Activated naive CD4-positive, alpha-beta T cell treated with anti-CD3 and anti-CD28 coated beads, Interleukin-2, amount 10 ng/mL, durations not matched to agents 7 days and 5 days (primary cell): ENCODE data around the gene ZNF664.
A peak's percentile ranks its signal among the peaks of the same experiment; 100 is the strongest.

ENCODE experiments used
- CTCF ChIA-PET: fragments of 350-600 bp; sonication (Branson Sonifier 250); formaldehyde crosslinking; loops from one replicate; lab custom pipeline; 2021; ENCODE audit warnings: antibody characterized with exemption; lab: Charles Lee
- DNase-seq: peaks from one replicate; pipeline ENCODE4 v3.0.0-alpha.2; 2020
- H3K27ac Mint-ChIP-seq: one replicate; pipeline ENCODE4 v1.8.0; 2021; ENCODE audit warnings: mild to moderate bottlenecking, moderate library complexity, mixed read lengths
- H3K27me3 Mint-ChIP-seq: one replicate; pipeline ENCODE4 v1.8.0; 2021; ENCODE audit warnings: mild to moderate bottlenecking, mixed read lengths
- H3K36me3 Mint-ChIP-seq: one replicate; pipeline ENCODE4 v1.8.0; 2021; ENCODE audit warnings: mixed read lengths
- H3K4me1 Mint-ChIP-seq: one replicate; pipeline ENCODE4 v1.8.0; 2021; ENCODE audit warnings: mixed read lengths
- H3K4me3 Mint-ChIP-seq: one replicate; pipeline ENCODE4 v1.8.0; 2021; ENCODE audit warnings: mild to moderate bottlenecking, moderate library complexity, mixed read lengths
- H3K9me3 Mint-ChIP-seq: one replicate; pipeline ENCODE4 v1.8.0; 2021; ENCODE audit warnings: mixed read lengths

ZNF664 gene

DNA sequence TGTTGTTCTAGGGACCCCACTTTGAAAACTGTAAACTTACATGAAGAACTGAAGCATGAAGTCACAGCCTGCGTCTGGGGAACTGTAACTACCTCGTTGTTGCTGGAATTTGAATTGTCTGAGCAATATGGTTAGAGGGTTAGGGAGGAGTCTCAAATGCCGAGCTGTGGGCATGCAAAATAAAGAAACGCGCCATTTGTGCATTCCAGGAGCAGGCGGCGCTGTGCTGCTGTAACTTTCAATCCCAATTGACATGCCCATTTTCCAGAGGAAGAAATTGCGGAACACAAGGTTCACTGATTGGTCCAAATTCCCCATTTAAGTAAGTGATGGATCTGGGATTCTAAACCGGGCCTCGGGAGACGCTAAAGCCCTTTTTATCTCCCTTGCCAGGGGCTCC lies 61.3 kb downstream of the ZNF664 start:
- no peaks in the 10 kb centered on the region for H3K36me3 Mint-ChIP-seq
- H3K4me1 Mint-ChIP-seq: no peaks in the 10 kb centered on the region
- peaks cover 21% of the 10 kb centered on the region for H3K27me3 Mint-ChIP-seq
- no peaks in the 10 kb centered on the region for H3K9me3 Mint-ChIP-seq
- no peak overlapping the region for H3K4me3 Mint-ChIP-seq
- DNase-seq: no peak
- CTCF ChIA-PET: interaction anchor here (0.6 kb wide), 1 partner anchor 288 kb away, joined by 3 read pairs; no protein-coding TSS in a partner anchor
- no peak overlapping the region for H3K27ac Mint-ChIP-seq

- H3K4me3 Mint-ChIP-seq: no peak overlapping the region
- no peaks in the 10 kb centered on the region for H3K36me3 Mint-ChIP-seq
- no peak for DNase-seq
- H3K4me1 Mint-ChIP-seq: no peaks in the 10 kb centered on the region
- H3K27me3 Mint-ChIP-seq: peaks cover 21% of the 10 kb centered on the region
- H3K9me3 Mint-ChIP-seq: no peaks in the 10 kb centered on the region
- CTCF ChIA-PET: interaction anchor here (0.7 to 1.8 kb wide), 7 partner anchors 33 to 705 kb away, joined by 3 to 5 read pairs (median 4); no protein-coding TSS in a partner anchor
- no peak overlapping the region for H3K27ac Mint-ChIP-seq
Observed at GRCh38 chr12:124035163-124035562, 62.1 kb downstream of the ZNF664 start.

DNA sequence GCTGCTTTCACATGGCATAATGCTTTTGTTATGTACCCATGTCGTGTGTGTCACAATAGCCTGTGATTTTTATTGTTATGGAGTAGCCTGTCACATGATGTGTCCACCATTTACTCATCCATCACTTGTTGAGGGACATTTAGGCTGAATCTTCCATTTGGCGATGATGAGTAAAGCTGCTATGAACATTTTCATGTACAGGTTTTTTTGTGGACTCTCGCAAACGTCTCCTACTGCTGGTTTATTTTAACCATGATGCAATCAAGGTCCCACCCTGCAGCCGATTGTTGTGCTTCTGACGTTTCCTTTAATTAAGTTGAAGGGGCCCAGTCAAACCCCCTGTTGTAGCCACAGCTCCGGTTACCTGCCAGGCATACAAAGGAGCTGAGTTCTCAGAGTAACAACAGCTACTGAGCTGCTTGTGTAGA lies 63.2 kb downstream of the ZNF664 start:
- no peak for DNase-seq
- CTCF ChIA-PET: interaction anchor here (0.7 to 2.6 kb wide), 19 partner anchors 9 to 735 kb away, joined by 3 to 17 read pairs (median 4); no protein-coding TSS in a partner anchor
- Mint-ChIP-seq H3K36me3 (no peaks in the 10 kb centered on the region), H3K4me3 (no peak overlapping the region), H3K9me3 (no peaks in the 10 kb centered on the region), H3K27ac (no peak overlapping the region), H3K27me3 (peaks cover 21% of the 10 kb centered on the region), H3K4me1 (no peaks in the 10 kb centered on the region)

- Mint-ChIP-seq H3K4me1 (no peaks in the 10 kb centered on the region), H3K27me3 (peaks cover 21% of the 10 kb centered on the region), H3K36me3 (no peaks in the 10 kb centered on the region), H3K9me3 (no peaks in the 10 kb centered on the region), H3K4me3 (no peak overlapping the region), H3K27ac (no peak overlapping the region)
- DNase-seq: peak; percentile 55
- CTCF ChIA-PET: interaction anchor here (0.7 to 2.6 kb wide), 21 partner anchors 8 to 738 kb away, joined by 3 to 17 read pairs (median 4); no protein-coding TSS in a partner anchor
Observed at GRCh38 chr12:124036657-124037109, 63.7 kb downstream of the ZNF664 start.

DNA sequence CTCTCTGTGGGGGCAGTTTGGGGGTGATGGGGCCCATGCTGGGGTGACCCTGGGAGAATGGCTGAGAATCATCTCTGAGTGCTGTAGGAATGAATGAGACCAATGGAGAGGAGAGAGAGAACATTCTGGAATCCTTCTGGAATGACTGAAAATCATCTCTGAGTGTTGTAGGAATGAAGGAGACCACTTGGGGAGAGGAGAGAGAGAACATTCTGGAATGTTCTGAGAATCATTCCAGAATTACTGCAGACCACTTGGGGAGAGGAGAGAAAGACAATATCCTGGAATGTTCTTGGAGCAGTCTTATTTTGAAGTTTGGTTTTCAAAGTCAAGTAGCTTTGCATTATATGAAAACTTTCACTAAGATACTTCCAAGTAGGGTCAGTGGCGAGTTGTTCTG lies 64.3 kb downstream of the ZNF664 start:
- H3K27me3 Mint-ChIP-seq: peaks cover 21% of the 10 kb centered on the region
- CTCF ChIA-PET: interaction anchor here (0.6 to 2.6 kb wide), 13 partner anchors 16 to 737 kb away, joined by 3 to 17 read pairs (median 4); no protein-coding TSS in a partner anchor
- H3K9me3 Mint-ChIP-seq: no peaks in the 10 kb centered on the region
- DNase-seq: no peak
- no peak overlapping the region for H3K27ac Mint-ChIP-seq
- H3K4me1 Mint-ChIP-seq: no peaks in the 10 kb centered on the region
- H3K4me3 Mint-ChIP-seq: no peak overlapping the region
- no peaks in the 10 kb centered on the region for H3K36me3 Mint-ChIP-seq

DNA sequence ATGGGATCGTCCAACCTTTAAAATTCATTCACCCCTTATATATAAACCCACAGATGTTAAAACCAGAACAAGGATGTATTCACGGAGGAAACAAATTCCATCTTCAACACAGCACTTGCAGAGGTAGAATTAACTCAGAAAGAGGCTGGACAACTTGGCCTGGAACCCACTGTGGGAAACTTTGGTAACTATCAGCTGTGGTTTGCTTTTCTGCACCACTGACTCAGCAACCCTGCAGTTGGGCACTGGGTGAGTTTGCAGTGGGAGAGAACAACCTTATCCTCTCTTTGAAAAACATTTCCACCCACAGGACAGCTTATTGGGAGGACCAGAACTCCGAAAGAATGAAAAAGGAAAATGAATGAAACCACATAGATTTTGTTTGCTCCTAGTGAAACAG lies 66.3 kb downstream of the ZNF664 start:
- CTCF ChIA-PET: interaction anchor here (0.9 to 1.4 kb wide), 4 partner anchors 134 to 732 kb away, joined by 3 to 5 read pairs (median 3); no protein-coding TSS in a partner anchor
- Mint-ChIP-seq H3K36me3 (no peaks in the 10 kb centered on the region), H3K4me1 (peaks cover 5% of the 10 kb centered on the region), H3K9me3 (no peaks in the 10 kb centered on the region), H3K4me3 (no peak overlapping the region), H3K27ac (no peak overlapping the region), H3K27me3 (peaks cover 27% of the 10 kb centered on the region)
- no peak for DNase-seq

DNA sequence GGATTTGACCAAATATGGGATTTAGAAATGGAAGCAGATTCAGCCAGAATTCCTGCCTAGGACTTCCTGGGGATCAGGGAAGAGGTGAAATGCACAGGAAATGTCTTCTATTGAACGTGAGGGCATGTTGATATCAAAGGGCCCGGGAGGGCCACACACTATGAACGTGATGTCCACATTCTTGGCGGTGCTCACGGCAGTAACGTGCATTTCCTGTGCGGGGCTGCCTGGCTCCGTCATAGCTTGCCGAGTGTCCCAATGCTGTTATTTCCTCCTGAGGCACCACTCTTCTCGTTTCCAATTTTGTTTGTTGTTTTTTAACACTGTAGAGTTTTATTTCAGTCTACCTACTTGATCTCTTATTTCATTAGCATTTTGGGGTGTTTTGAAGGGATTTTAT lies 67.3 kb downstream of the ZNF664 start:
- no peaks in the 10 kb centered on the region for H3K36me3 Mint-ChIP-seq
- H3K27ac Mint-ChIP-seq: no peak overlapping the region
- peaks cover 5% of the 10 kb centered on the region for H3K4me1 Mint-ChIP-seq
- no peak overlapping the region for H3K4me3 Mint-ChIP-seq
- DNase-seq: no peak
- CTCF ChIA-PET: no interaction called here
- peaks cover 28% of the 10 kb centered on the region for H3K27me3 Mint-ChIP-seq
- H3K9me3 Mint-ChIP-seq: no peaks in the 10 kb centered on the region

DNA sequence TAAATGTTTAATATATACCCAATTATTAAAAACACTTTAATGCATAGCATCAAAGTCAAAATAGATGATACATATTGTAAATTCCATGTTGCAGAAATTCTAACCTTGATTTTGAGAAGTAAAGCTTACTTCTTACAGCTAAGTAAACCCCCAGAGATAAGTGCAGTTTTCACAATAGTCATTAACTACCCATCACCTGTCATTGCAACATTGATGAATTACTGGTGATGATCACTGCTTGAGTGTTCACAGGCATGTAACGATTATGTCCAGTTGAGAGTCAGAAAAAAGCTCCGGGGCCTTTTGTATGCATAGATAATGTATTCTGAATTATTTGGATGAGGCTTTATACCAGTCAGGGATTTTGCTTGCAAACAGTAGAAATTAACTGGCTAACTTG lies 67.7 kb downstream of the ZNF664 start:
- Mint-ChIP-seq H3K27ac (no peak overlapping the region), H3K4me1 (peaks cover 5% of the 10 kb centered on the region), H3K9me3 (no peaks in the 10 kb centered on the region), H3K36me3 (no peaks in the 10 kb centered on the region), H3K4me3 (no peak overlapping the region), H3K27me3 (peaks cover 31% of the 10 kb centered on the region)
- CTCF ChIA-PET: no interaction called here
- DNase-seq: no peak

- H3K4me3 Mint-ChIP-seq: no peak overlapping the region
- no peak overlapping the region for H3K27ac Mint-ChIP-seq
- peaks cover 7% of the 10 kb centered on the region for H3K9me3 Mint-ChIP-seq
- peaks cover 5% of the 10 kb centered on the region for H3K4me1 Mint-ChIP-seq
- no peak for DNase-seq
- no peaks in the 10 kb centered on the region for H3K36me3 Mint-ChIP-seq
- peaks cover 29% of the 10 kb centered on the region for H3K27me3 Mint-ChIP-seq
- CTCF ChIA-PET: no interaction called here
Observed at GRCh38 chr12:124041907-124042306, 68.9 kb downstream of the ZNF664 start.

- DNase-seq: no peak
- Mint-ChIP-seq H3K9me3 (peaks cover 23% of the 10 kb centered on the region), H3K4me3 (no peak overlapping the region), H3K27me3 (peaks cover 14% of the 10 kb centered on the region), H3K27ac (no peak overlapping the region), H3K4me1 (peaks cover 5% of the 10 kb centered on the region), H3K36me3 (peaks cover under 1% of the 10 kb centered on the region)
- CTCF ChIA-PET: interaction anchor here (0.8 to 1.8 kb wide), 4 partner anchors 8 to 727 kb away, joined by 3 to 4 read pairs (median 3); no protein-coding TSS in a partner anchor
Observed at GRCh38 chr12:124044021-124044420, 71.0 kb downstream of the ZNF664 start.

- peaks cover 14% of the 10 kb centered on the region for H3K27me3 Mint-ChIP-seq
- H3K27ac Mint-ChIP-seq: no peak overlapping the region
- H3K9me3 Mint-ChIP-seq: peaks cover 27% of the 10 kb centered on the region
- H3K36me3 Mint-ChIP-seq: peaks cover 3% of the 10 kb centered on the region
- peaks cover 5% of the 10 kb centered on the region for H3K4me1 Mint-ChIP-seq
- CTCF ChIA-PET: interaction anchor here (1.4 to 1.8 kb wide), 2 partner anchors 9 to 276 kb away, joined by 3 to 4 read pairs; no protein-coding TSS in a partner anchor
- DNase-seq: peak; percentile 42
- H3K4me3 Mint-ChIP-seq: no peak overlapping the region
Observed at GRCh38 chr12:124044809-124045321, 71.8 kb downstream of the ZNF664 start.

DNA sequence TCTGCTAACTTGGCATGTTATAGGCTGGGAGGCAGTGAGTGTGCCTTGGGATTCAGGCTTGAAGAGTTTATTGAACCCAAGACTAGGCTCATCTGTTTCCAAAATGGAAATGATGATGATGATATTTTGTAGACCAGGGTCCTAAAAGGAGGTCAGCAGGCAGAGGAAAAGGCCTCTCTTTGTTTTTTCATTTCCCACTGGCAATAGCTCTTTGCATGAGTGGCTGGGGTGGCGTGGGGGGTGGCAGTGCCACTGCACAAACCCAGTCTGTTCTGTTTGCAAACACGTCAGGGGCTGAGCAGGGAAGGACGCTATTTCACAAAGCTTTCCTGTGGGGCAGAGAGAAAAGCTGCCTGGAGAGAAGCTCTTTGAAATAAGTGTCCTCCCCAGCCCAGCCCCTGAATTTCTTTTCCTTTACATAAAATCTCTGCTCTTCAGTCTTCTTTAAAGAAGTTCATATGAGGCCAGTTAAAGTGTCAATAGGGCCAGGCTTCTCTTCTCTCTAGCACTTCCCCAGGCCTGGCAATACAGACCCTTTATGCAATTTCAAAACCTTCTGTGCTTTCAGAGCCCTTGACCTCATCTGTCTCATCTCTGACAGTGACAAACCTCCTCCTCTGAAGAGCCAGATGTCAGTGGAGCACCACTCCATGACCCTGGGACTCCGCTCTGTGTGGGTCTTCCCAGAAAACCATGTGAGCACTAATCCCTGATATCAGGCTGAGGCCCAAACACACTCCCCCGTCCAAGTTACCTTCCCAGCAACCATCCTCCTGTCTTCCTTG lies 72.8 kb downstream of the ZNF664 start:
- no peak overlapping the region for H3K27ac Mint-ChIP-seq
- no peak for DNase-seq
- no peak overlapping the region for H3K4me3 Mint-ChIP-seq
- peaks cover 14% of the 10 kb centered on the region for H3K27me3 Mint-ChIP-seq
- H3K36me3 Mint-ChIP-seq: peaks cover 3% of the 10 kb centered on the region
- H3K9me3 Mint-ChIP-seq: peaks cover 27% of the 10 kb centered on the region
- H3K4me1 Mint-ChIP-seq: peaks cover 5% of the 10 kb centered on the region
- CTCF ChIA-PET: interaction anchor here (1.6 kb wide), 1 partner anchor 13 kb away, joined by 6 read pairs; no protein-coding TSS in a partner anchor

GRCh38 chr12:124046456-124046740 lies 73.4 kb downstream of the ZNF664 start:
- CTCF ChIA-PET: interaction anchor here (1.6 kb wide), 1 partner anchor 14 kb away, joined by 6 read pairs; no protein-coding TSS in a partner anchor
- Mint-ChIP-seq H3K36me3 (peaks cover 3% of the 10 kb centered on the region), H3K9me3 (peaks cover 27% of the 10 kb centered on the region), H3K4me3 (no peak overlapping the region), H3K4me1 (peaks cover 5% of the 10 kb centered on the region), H3K27ac (no peak overlapping the region), H3K27me3 (peaks cover 14% of the 10 kb centered on the region)
- no peak for DNase-seq

DNA sequence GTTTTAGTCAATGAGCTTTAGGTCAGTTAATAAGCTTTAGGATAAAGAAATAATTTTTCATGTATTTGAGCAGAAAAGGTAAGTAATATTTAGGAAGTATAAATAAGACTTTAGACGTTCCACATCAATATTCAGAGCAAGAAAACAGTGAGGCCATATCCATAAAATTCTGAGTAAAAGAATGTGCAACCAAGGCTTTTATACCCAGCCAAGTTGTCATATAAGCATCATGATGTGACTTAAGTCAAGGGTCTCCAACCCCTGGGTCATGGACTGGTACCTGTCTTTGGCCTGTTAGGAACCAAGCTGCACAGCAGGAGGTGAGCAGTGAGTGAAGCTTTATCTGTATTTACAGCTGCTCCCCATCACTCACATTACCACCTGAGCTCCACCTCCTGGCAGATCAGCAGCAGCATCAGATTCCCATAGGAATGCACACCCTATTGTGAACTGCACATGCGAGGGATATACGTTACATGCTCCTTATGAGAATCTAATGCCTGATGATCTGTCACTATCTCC lies 74.1 kb downstream of the ZNF664 start:
- H3K4me3 Mint-ChIP-seq: no peak overlapping the region
- DNase-seq: no peak
- H3K9me3 Mint-ChIP-seq: peaks cover 27% of the 10 kb centered on the region
- no peak overlapping the region for H3K27ac Mint-ChIP-seq
- H3K4me1 Mint-ChIP-seq: peaks cover 5% of the 10 kb centered on the region
- peaks cover 3% of the 10 kb centered on the region for H3K36me3 Mint-ChIP-seq
- peaks cover 14% of the 10 kb centered on the region for H3K27me3 Mint-ChIP-seq
- CTCF ChIA-PET: interaction anchor here (1.6 kb wide), 1 partner anchor 14 kb away, joined by 6 read pairs; no protein-coding TSS in a partner anchor
